K562 (cell line): Measurements from ENCODE around the gene DEFB124. TPM values are rescaled to one million over a fixed set of nuclear protein-coding genes. Genes with fewer than 3 reads are reported as not detected.

Experiments used
- BMI1 ChIP-seq: fragments of 150-350 bp; IDR thresholded peaks from 2 replicates; pipeline ENCODE4 v1.6.1; 2014; ENCODE audit warnings: low read length
- CBX3 ChIP-seq, 2 experiments: IDR thresholded peaks; 1 replicate in 1 of 2; 2 replicates in 1 of 2; pipeline ENCODE4 v1.6.1; 2012; ENCODE audit warnings: inconsistent platforms in 2 of 2, low read length in 2 of 2, borderline replicate concordance in 1 of 2, control low read depth in 1 of 2
- DACH1 ChIP-seq: fragments of 450-650 bp; IDR thresholded peaks from 2 replicates; pipeline ENCODE4 v1.6.1; 2018; ENCODE audit not compliant: partially characterized antibody
- DDX20 ChIP-seq: fragments of 450-650 bp; IDR thresholded peaks from 2 replicates; pipeline ENCODE4 v1.6.1; 2016; ENCODE audit warnings: missing genetic modification characterization, low read depth, mild to moderate bottlenecking, missing compliant biosample characterization, moderate library complexity
- EHMT2 ChIP-seq: fragments of 450-650 bp; IDR thresholded peaks from 2 replicates; pipeline ENCODE4 v1.6.1; 2018; ENCODE audit warnings: antibody characterized with exemption
- ERF ChIP-seq: fragments of 450-650 bp; formaldehyde crosslinking; IDR thresholded peaks from 2 replicates; pipeline ENCODE4 v1.4.0; 2020; ENCODE audit warnings: mild to moderate bottlenecking, mixed read lengths
- FOXJ3 ChIP-seq: sonication (generic); formaldehyde crosslinking; IDR thresholded peaks from 2 replicates; pipeline ENCODE4 v1.4.0; 2020; ENCODE audit warnings: mild to moderate bottlenecking, missing genetic modification reagents
- FUS ChIP-seq: fragments of 200-400 bp; formaldehyde crosslinking; optimal IDR thresholded peaks from 2 replicates; pipeline ENCODE3; 2017; ENCODE audit warnings: low read depth, low read length
- GTF2A2 ChIP-seq: IDR thresholded peaks from 2 replicates; pipeline ENCODE4 v1.6.1; 2016; ENCODE audit warnings: mild to moderate bottlenecking, missing genetic modification characterization, missing compliant biosample characterization
- KLF13 ChIP-seq: fragments of 450-650 bp; IDR thresholded peaks from 2 replicates; pipeline ENCODE4 v1.6.1; 2016; ENCODE audit warnings: missing genetic modification characterization, low read depth, mild to moderate bottlenecking, missing compliant biosample characterization, moderate library complexity, borderline replicate concordance
- KLF6 ChIP-seq: fragments of 250-450 bp; sonication (Bioruptor Pico); IDR thresholded peaks from 2 replicates; pipeline ENCODE4 v1.4.0; 2020; ENCODE audit warnings: mild to moderate bottlenecking, moderate library complexity, borderline replicate concordance
- MEIS2 ChIP-seq: fragments of 450-650 bp; IDR thresholded peaks from 2 replicates; pipeline ENCODE4 v1.6.1; 2014; ENCODE audit warnings: mild to moderate bottlenecking; ENCODE audit not compliant: partially characterized antibody
- MTA3 ChIP-seq: fragments of 450-650 bp; formaldehyde crosslinking; IDR thresholded peaks from 2 replicates; pipeline ENCODE4 v1.6.1; 2017; ENCODE audit warnings: mild to moderate bottlenecking, borderline replicate concordance
- MXI1 ChIP-seq: IDR thresholded peaks from 2 replicates; pipeline ENCODE4 v1.6.1; 2011; ENCODE audit warnings: low read depth, mild to moderate bottlenecking, improper control_type of control experiment, low read length
- NCOA6 ChIP-seq: fragments of 450-650 bp; IDR thresholded peaks from 2 replicates; pipeline ENCODE4 v1.6.1; 2017; ENCODE audit warnings: mild to moderate bottlenecking
- NFYB ChIP-seq: IDR thresholded peaks from 2 replicates; pipeline ENCODE4 v1.6.1; 2011; ENCODE audit warnings: mild to moderate bottlenecking, moderate library complexity; ENCODE audit not compliant: insufficient read length; ENCODE audit errors: extremely low read depth
- NR2C1 ChIP-seq, 2 experiments: fragments of 450-650 bp; IDR thresholded peaks; 2 replicates each; pipeline ENCODE4 v1.6.1; 2017; ENCODE audit warnings: mild to moderate bottlenecking in 2 of 2, antibody characterized with exemption in 1 of 2, inconsistent platforms in 1 of 2, missing compliant biosample characterization in 1 of 2, missing genetic modification characterization in 1 of 2
- NR3C1 ChIP-seq: sonication (generic); formaldehyde crosslinking; IDR thresholded peaks from 2 replicates; pipeline ENCODE4 v1.8.1; 2022; ENCODE audit warnings: missing genetic modification reagents
- PHB ChIP-seq: fragments of 250-450 bp; sonication (Bioruptor Pico); IDR thresholded peaks from 2 replicates; pipeline ENCODE4 v1.5.0; 2021
- PHF8 ChIP-seq: fragments of 200-600 bp; sonication (generic); IDR thresholded peaks from 2 replicates; pipeline ENCODE4 v1.6.1; 2012; ENCODE audit warnings: mixed run types, mild to moderate bottlenecking, inconsistent platforms, low read length, moderate library complexity, borderline replicate concordance
- POLR2AphosphoS2 ChIP-seq: IDR thresholded peaks from 2 replicates; pipeline ENCODE4 v1.6.1; 2012; ENCODE audit warnings: low read length, improper control_type of control experiment
- RUNX1 ChIP-seq: sonication (generic); IDR thresholded peaks from 2 replicates; pipeline ENCODE4 v1.6.1; 2016; ENCODE audit warnings: antibody characterized with exemption, low read depth
- SIX5 ChIP-seq, 2 experiments: IDR thresholded peaks; 2 replicates each; pipeline ENCODE4 v1.6.1; 2011; ENCODE audit warnings: low read length in 2 of 2, borderline replicate concordance in 1 of 2, low read depth in 1 of 2, mild to moderate bottlenecking in 1 of 2, moderate library complexity in 1 of 2; ENCODE audit not compliant: insufficient read depth in 1 of 2
- SMAD1 ChIP-seq: fragments of 150-350 bp; IDR thresholded peaks from 2 replicates; pipeline ENCODE4 v1.6.1; 2014; ENCODE audit warnings: low read length, low read depth; ENCODE audit not compliant: partially characterized antibody
- SMARCA5 ChIP-seq: fragments of 450-650 bp; IDR thresholded peaks from 2 replicates; pipeline ENCODE4 v1.6.1; 2016
- SNIP1 ChIP-seq: fragments of 450-650 bp; IDR thresholded peaks from 2 replicates; pipeline ENCODE4 v1.7.1; 2017; ENCODE audit warnings: low read depth, mild to moderate bottlenecking
- SREBF1 ChIP-seq: fragments of 150-350 bp; IDR thresholded peaks from 2 replicates; pipeline ENCODE4 v1.6.1; 2014; ENCODE audit warnings: antibody characterized with exemption, low read depth, low read length, borderline replicate concordance
- SRSF7 ChIP-seq: fragments of 200-400 bp; formaldehyde crosslinking; optimal IDR thresholded peaks from 2 replicates; pipeline ENCODE3; 2017; ENCODE audit warnings: mild to moderate bottlenecking, low read depth, low read length
- ZNF3 ChIP-seq: fragments of 250-450 bp; sonication (Bioruptor Pico); IDR thresholded peaks from 2 replicates; pipeline ENCODE4 v1.5.0; 2021; ENCODE audit warnings: mild to moderate bottlenecking, moderate library complexity
- ZNF354B ChIP-seq: fragments of 250-450 bp; sonication (Bioruptor Pico); IDR thresholded peaks from 2 replicates; pipeline ENCODE4 v1.4.0; 2020
- ZNF668 ChIP-seq: fragments of 250-450 bp; sonication (Bioruptor Pico); IDR thresholded peaks from 2 replicates; pipeline ENCODE4 v1.8.0; 2022; ENCODE audit warnings: mild to moderate bottlenecking, inconsistent platforms
- ZNF76 ChIP-seq: fragments of 250-450 bp; sonication (Bioruptor Pico); IDR thresholded peaks from 2 replicates; pipeline ENCODE4 v1.4.0; 2020; ENCODE audit warnings: mild to moderate bottlenecking, moderate library complexity, borderline replicate concordance
- ZNF780A ChIP-seq: fragments of 250-450 bp; sonication (Bioruptor Pico); IDR thresholded peaks from 2 replicates; pipeline ENCODE4 v1.5.0; 2021; ENCODE audit warnings: mild to moderate bottlenecking
- polyA plus RNA-seq, 8 experiments: library from polyadenylated mRNA; depleted of rRNA in 4 of 8; stranded (reverse) in 5 of 8; unstranded in 3 of 8; fragments of >200 nt; fragmentation: Nextera tagmentation in 2 of 8; fragmentation: Illumina TruSeq in 1 of 8; extraction: Ambion mirVana in 2 of 8; extraction: Trizol in 1 of 8; gene quantifications; 2 replicates each; pipeline versions ENCODE4 v1.2.1 to v1.2.3, GENCODE V29; 2011 to 2014; ENCODE audit warnings: inconsistent platforms in 1 of 8, missing spikeins in 1 of 8
- total RNA-seq, 7 experiments: library from RNA; depleted of rRNA in 6 of 7; stranded (reverse); fragments of >200 nt in 6 of 7; fragmentation: Illumina TruSeq in 2 of 7; extraction: Trizol in 2 of 7; gene quantifications; 2 replicates each; pipeline versions ENCODE4 v1.2.1 to v1.2.3, GENCODE V29; 2011 to 2021; ENCODE audit warnings: low replicate concordance in 1 of 7

The DEFB124 gene
- total and polyA plus RNA-seq, 9 of the 15 experiments (the other 6 are each of a cell fraction or from before 2014, with no cell fraction given): not detected

DNA sequence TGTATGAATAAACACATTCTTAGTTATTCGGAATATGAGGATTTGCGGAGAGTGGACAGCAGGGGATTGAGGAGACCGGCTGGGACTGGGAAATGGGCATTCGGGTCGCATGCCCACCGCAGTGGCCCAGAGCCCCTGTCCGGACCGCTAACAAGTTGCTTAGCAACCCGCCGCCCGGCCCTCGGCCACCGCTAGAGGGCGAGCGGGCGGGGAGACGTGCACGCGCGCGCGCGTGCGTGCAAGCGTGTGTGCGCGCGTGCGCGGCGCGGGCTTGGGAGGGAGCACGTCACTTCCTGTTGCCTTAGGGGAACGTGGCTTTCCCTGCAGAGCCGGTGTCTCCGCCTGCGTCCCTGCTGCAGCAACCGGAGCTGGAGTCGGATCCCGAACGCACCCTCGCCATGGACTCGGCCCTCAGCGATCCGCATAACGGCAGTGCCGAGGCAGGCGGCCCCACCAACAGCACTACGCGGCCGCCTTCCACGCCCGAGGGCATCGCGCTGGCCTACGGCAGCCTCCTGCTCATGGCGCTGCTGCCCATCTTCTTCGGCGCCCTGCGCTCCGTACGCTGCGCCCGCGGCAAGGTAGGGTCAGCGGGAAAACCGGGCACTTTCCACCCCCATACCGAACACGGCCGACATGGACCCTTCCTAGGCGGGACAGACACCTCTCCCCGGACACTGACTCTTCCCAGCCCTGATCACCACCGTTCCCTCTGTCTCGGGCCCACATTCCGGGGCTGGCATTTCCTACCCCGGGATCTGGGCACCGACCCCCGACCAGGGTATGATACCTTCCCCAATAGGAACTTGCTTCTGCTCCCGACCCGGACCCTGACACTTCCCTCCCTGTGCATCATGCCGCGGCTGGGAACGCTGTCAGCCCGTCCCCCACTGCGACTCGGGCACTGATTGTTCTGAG, 39.5 kb upstream of the DEFB124 start, which contains the start of gene HM13 (continued):
- TF ChIP-seq MTA3 (peak; percentile 68; the same call in 1 of the 2 replicates), SIX5 (IDR thresholded peaks at IDR 0.05; ENCODE audit: borderline replicate concordance in 1 of 2, insufficient read depth in 1 of 2, low read depth in 1 of 2, low read length in 2 of 2) (0 out of 4 replicates have a peak, but pooled peaks of 1 of the 2 experiments have one; percentile 7), ZNF76 (CRISPR knock-in tag) (no peak; the same call in 1 of the 2 replicates), CBX3 (IDR thresholded peaks at IDR 0.05; ENCODE audit: borderline replicate concordance in 1 of 2, low read length in 2 of 2) (no peak), FOXJ3 (no peak), DACH1 (no peak), NR2C1 (IDR thresholded peaks at IDR 0.05) (no peak), NR2C1 (tag; IDR thresholded peaks at IDR 0.05) (no peak), SMARCA5 (no peak), DDX20 (tag) (no peak), MXI1 (peak; percentile 73; the same call in 1 of the 2 replicates), SMAD1 (peak; percentile 25), SRSF7 (no peak), KLF13 (peak; percentile 69; the same call in 1 of the 2 replicates), NCOA6 (no peak), ZNF780A (CRISPR knock-in tag) (no peak), SREBF1 (no peak), PHB (no peak), NFYB (no peak), GTF2A2 (tag) (no peak), NR3C1 (CRISPR knock-in tag) (peak; percentile 42; the same call in 1 of the 2 replicates), EHMT2 (no peak), POLR2AphosphoS2 (peak; percentile 49; the same call in 1 of the 2 replicates), SNIP1 (no peak), PHF8 (peak; percentile 96; the same call in 1 of the 2 replicates), KLF6 (CRISPR knock-in tag) (peak; percentile 41; the same call in 1 of the 2 replicates), BMI1 (no peak), MEIS2 (peak; percentile 72), FUS (no peak), RUNX1 (no peak; the same call in 1 of the 2 replicates), ZNF354B (CRISPR knock-in tag) (no peak), ERF (CRISPR knock-in tag) (peak; percentile 53; the same call in 1 of the 2 replicates), ZNF3 (CRISPR knock-in tag) (no peak), ZNF668 (0 out of 2 replicates have a peak, but pooled peaks have one; percentile 64)
